Activated CD4-positive, alpha-beta T cell treated with anti-CD3 and anti-CD28 coated beads for 1 hour (primary cell): Measurements from ENCODE around the gene MDGA2.
"Not testable (repeated sequence)": the region's sequence is repeated elsewhere in the genome, so short reads cannot be mapped to it uniquely, and the experiment has no call there.

Experiments
- DNase-seq: peaks from one replicate; pipeline ENCODE4 v3.0.0-alpha.2; 2020

The MDGA2 gene

GRCh38 chr14:47211263-47211662 lies 464.1 kb downstream of the MDGA2 start:
- DNase-seq: no peak

GRCh38 chr14:47210099-47210498 lies 465.3 kb downstream of the MDGA2 start:
- DNase-seq: no peak

- no peak for DNase-seq
Measured at GRCh38 chr14:47208434-47208833, 467.0 kb downstream of the MDGA2 start.

GRCh38 chr14:47207617-47208016 lies 467.8 kb downstream of the MDGA2 start:
- DNase-seq: no peak

- no peak for DNase-seq
Measured at GRCh38 chr14:47200740-47201139, 474.7 kb downstream of the MDGA2 start.

GRCh38 chr14:47195582-47195981 lies 479.8 kb downstream of the MDGA2 start:
- DNase-seq: no peak

GRCh38 chr14:47194055-47194454 lies 481.4 kb downstream of the MDGA2 start:
- DNase-seq: no peak

GRCh38 chr14:47192203-47192602 lies 483.2 kb downstream of the MDGA2 start:
- DNase-seq: not testable (repeated sequence)

GRCh38 chr14:47191700-47192099 lies 483.7 kb downstream of the MDGA2 start:
- no peak for DNase-seq

GRCh38 chr14:47189911-47190484 lies 485.4 kb downstream of the MDGA2 start:
- DNase-seq: no peak

GRCh38 chr14:47186486-47186885 lies 488.9 kb downstream of the MDGA2 start:
- no peak for DNase-seq

- DNase-seq: no peak
Measured at GRCh38 chr14:47179906-47180305, 495.5 kb downstream of the MDGA2 start.

- DNase-seq: not testable (repeated sequence)
Measured at GRCh38 chr14:47171896-47172295, 503.5 kb downstream of the MDGA2 start.

- DNase-seq: no peak
Measured at GRCh38 chr14:47167402-47167801, 508.0 kb downstream of the MDGA2 start.

GRCh38 chr14:47155395-47155794 lies 520.0 kb downstream of the MDGA2 start:
- no peak for DNase-seq

- DNase-seq: no peak
Measured at GRCh38 chr14:47154276-47154797, 521.1 kb downstream of the MDGA2 start.

GRCh38 chr14:47153746-47154145 lies 521.7 kb downstream of the MDGA2 start:
- DNase-seq: no peak

GRCh38 chr14:47150267-47150666 lies 525.1 kb downstream of the MDGA2 start:
- no peak for DNase-seq

GRCh38 chr14:47149326-47149725 lies 526.1 kb downstream of the MDGA2 start:
- DNase-seq: no peak

- DNase-seq: no peak
Measured at GRCh38 chr14:47148686-47149085, 526.7 kb downstream of the MDGA2 start.

GRCh38 chr14:47120645-47121044 lies 554.8 kb downstream of the MDGA2 start:
- DNase-seq: no peak

- DNase-seq: no peak
Measured at GRCh38 chr14:47103771-47104170, 571.6 kb downstream of the MDGA2 start.

- DNase-seq: no peak
Measured at GRCh38 chr14:47102472-47102871, 572.9 kb downstream of the MDGA2 start.

GRCh38 chr14:47085678-47086077 lies 589.7 kb downstream of the MDGA2 start:
- no peak for DNase-seq

- no peak for DNase-seq
Measured at GRCh38 chr14:47065326-47065725, 610.1 kb downstream of the MDGA2 start.
